Omental fat pad (tissue), 4 donors: ENCODE results near the gene MYT1. TPM values are rescaled to one million over a fixed set of nuclear protein-coding genes. Genes with fewer than 3 reads are reported as not detected.

Experiments
- ATAC-seq: fragments of 150-250 bp; one replicate; pipeline ENCODE4 v1.9.1; 2016; ENCODE audit warnings: mild to moderate bottlenecking, moderate library complexity; ENCODE audit not compliant: low FRiP score
- DNase-seq: peaks from one replicate; pipeline ENCODE4 v3.0.0-alpha.2; 2019; ENCODE audit warnings: low spot score
- CTCF ChIP-seq, 3 donors: fragments of 450-650 bp; IDR thresholded peaks; one replicate each; pipeline ENCODE4 v1.5.1; 2016 to 2017; ENCODE audit warnings: antibody characterized with exemption in 3 of 3, mild to moderate bottlenecking in 3 of 3, moderate library complexity in 2 of 3
- total RNA-seq, 4 donors: library from RNA; depleted of rRNA; stranded (reverse); fragments of >200 nt; gene quantifications; one replicate each; pipeline ENCODE4 v1.1.0, GENCODE V29; 2016

MYT1 gene
- total RNA-seq, 4 donors from 2014 or later, result not detected

GRCh38 chr20:64273109-64273508 is 108.9 kb downstream of the MYT1 start:
- no peak for ATAC-seq
- TF ChIP-seq CTCF (IDR thresholded peaks at IDR 0.05), result no peak
- DNase-seq, result no peak

DNA sequence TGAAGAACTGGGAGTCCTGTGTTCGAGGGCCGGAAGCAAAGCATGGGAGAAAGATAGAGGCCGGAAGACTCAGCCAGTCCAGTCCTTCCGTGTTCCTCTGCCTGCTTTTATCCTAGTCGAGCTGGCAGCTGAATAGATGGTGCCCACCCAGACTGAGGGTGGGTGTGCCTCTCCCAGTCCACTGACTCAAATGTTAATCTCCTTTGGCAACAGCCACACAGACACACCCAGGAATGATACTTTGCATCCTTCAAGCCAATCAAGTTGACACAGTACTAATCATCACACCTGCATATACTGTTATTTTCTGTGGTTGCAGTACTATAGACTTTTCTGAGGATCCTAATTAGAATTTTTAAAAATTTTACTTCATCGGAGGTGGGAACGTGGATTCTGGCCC is 112.6 kb downstream of the MYT1 start:
- TF ChIP-seq CTCF (IDR thresholded peaks at IDR 0.05), result no peak
- ATAC-seq, result no peak
- no peak for DNase-seq

DNA sequence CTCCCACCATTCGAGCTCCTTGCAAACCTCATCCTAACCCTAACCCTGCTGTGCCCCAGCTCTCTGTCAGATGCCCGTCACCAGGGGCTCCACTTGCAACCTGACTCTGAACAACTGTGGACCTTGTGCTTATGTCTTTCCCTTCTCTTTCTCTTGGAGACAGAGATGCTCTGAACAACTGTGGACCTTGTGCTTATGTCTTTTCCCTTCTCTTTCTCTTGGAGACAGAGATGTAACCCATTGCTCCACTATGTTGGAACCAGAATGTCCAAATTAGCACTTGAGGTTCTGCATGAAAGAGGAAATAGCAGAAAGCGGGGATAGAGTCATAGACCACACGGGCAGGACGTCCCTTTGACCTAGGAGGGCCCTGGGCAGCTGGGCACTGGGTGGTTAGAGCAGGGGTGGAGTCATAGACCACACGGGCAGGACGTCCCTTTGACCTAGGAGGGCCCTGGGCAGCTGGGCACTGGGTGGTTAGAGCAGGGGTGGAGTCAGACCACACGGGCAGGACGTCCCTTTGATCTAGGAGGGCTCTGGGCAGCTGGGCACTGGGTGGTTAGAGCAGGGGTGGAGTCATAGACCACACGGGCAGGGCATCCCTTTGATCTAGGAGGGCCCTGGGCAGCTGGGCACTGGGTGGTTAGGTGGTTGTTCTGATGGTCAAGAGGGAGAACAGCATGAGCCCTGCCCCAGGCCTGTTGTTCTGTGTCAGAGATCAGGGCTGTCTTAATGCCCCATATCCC is 113.5 kb downstream of the MYT1 start:
- TF ChIP-seq CTCF (IDR thresholded peaks at IDR 0.05), result no peak
- DNase-seq (no peak), ATAC-seq (no peak)

GRCh38 chr20:64278317-64278681 is 114.0 kb downstream of the MYT1 start:
- DNase-seq (no peak), ATAC-seq (no peak)
- TF ChIP-seq CTCF (IDR thresholded peaks at IDR 0.05), result no peak

DNA sequence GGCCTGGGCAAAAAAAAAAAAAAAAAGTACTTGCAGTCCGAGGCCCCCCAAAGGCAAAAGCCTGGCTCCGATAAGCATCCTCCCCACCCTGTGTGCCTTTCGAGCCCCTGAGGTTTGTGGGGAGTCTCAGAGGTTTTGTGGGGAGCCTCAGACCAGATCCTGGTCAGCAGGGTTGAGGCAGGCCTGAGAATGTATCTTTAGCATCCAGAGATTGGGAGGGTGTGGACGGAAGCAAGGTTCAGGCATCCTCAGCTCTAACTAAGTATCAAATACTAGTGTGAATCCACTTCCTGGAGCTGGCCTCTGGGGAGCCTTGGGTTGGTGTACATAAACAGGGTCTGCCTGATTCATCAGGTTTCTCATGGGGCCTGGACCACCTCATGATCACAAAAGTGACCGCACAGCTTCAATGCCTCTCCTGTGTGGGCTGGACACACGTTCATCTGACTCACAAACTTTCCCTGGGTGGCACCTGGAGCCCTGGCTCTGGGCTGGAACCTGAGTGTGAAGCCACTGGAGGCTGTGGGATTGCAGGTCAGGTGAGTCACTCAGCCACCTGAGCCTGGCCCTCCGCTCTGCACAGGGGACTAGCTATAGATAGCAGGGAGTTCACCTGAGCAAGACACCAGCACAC is 115.7 kb downstream of the MYT1 start:
- TF ChIP-seq CTCF (IDR thresholded peaks at IDR 0.05), result no peak
- ATAC-seq (no peak), DNase-seq (no peak)

DNA sequence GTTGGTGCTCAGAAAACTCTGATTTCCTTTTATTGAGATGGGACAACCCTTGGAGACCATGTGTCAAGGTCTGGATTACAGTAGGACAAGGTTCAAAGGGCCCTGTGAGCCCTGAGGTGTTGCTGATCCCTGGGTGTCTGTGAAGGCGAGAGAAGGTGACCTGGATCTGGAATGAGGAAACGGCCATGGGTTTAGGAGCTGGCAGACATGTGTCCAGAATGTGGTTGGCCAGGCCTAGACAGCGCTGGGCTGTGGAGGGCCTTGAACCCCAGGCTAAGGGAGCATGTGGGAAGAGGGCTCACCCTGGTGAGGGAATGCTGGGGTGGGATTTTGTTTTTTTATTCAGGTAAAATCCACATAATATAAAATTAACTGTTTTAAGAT is 116.2 kb downstream of the MYT1 start:
- TF ChIP-seq CTCF (IDR thresholded peaks at IDR 0.05), result no peak
- ATAC-seq (no peak), DNase-seq (no peak)

GRCh38 chr20:64283646-64284045 is 119.4 kb downstream of the MYT1 start:
- no peak for ATAC-seq
- no peak for TF ChIP-seq CTCF (IDR thresholded peaks at IDR 0.05)

More at GRCh38 chr20:64283646-64284045, 119.4 kb downstream of the MYT1 start:
- DNase-seq, result no peak
